NT2/D1 (cell line): ENCODE data around the gene VTI1A.

Experiments used
- SUZ12 ChIP-seq: IDR thresholded peaks from 2 replicates; pipeline ENCODE4 v1.6.1; 2011; ENCODE audit not compliant: insufficient read length, insufficient read depth; ENCODE audit errors: extremely low read depth
- YY1 ChIP-seq: IDR thresholded peaks from 2 replicates; pipeline ENCODE4 v1.6.1; 2011; ENCODE audit not compliant: insufficient read length, insufficient read depth
- ZNF274 ChIP-seq: IDR thresholded peaks from 2 replicates; pipeline ENCODE4 v1.6.1; 2011; ENCODE audit warnings: mild to moderate bottlenecking, low read depth, low read length

DNA sequence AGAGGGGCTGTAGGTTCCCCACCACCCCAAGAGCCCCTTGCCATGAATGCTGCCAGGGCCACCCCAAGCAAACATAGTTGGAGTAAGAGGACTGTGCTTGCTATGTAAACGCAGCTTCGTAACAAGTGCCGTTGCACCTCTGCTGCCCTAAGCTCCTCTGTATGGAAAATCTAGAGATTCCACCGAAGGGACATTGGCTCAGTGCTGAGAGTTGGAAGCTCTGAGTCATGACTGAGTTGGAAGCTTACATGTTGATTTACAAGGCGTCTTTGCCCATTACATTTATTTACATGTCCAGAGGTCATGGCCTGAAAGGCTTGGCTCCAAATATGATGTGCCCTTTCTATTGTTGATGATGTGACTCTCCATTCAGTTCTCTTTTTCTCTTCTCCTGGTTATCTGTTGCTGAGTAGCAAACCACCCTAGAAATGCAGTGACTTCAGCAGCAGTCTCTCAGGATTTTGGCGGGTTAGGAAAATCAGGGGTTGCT lies 270.0 kb downstream of the VTI1A start:
- no peak for TF ChIP-seq ZNF274
- no peak for TF ChIP-seq YY1
- TF ChIP-seq SUZ12: no peak
